Left kidney (tissue), 2 donors: ENCODE data around the gene AP2S1. TPM values are rescaled to one million over a fixed set of nuclear protein-coding genes. Genes with fewer than 3 reads are reported as not detected.
"Not testable (repeated sequence)": the region's sequence is repeated elsewhere in the genome, so short reads cannot be mapped to it uniquely, and the experiment has no call there.

Experiments
- DNase-seq: peaks from one replicate; pipeline ENCODE4 v3.0.0-alpha.2; 2013
- polyA plus RNA-seq: library from polyadenylated mRNA; unstranded; fragments of 120-200 nt; gene quantifications from one replicate; pipeline ENCODE4 v1.2.1, GENCODE V29; 2013; ENCODE audit not compliant: insufficient read length

Gene AP2S1
- polyA plus RNA-seq, 1 donor: 92.9 TPM

DNA sequence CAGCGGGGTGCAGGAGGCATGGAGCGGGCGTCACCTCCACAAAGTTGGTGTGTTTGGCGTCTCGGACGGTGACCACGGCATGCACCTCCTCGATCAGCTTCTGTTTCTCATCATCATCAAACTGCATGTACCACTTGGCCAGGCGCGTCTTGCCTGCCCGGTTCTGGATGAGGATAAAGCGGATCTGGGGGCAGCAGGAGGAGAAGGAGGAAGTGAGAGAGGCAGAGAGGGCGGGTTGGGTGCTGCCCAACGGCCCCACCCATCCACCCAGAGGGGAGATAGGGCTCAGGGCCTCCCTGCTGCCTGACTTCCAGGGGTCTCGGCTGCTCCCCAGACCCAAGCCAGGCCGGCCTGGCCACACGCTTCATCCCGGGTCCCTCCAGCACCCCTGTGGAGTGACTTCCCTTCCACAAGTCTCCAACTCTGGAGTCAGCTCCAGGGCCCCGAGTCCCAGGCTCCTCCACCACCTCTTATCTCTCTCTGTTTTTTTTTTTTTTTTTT lies 4.6 kb downstream of the AP2S1 start:
- DNase-seq: no peak

DNA sequence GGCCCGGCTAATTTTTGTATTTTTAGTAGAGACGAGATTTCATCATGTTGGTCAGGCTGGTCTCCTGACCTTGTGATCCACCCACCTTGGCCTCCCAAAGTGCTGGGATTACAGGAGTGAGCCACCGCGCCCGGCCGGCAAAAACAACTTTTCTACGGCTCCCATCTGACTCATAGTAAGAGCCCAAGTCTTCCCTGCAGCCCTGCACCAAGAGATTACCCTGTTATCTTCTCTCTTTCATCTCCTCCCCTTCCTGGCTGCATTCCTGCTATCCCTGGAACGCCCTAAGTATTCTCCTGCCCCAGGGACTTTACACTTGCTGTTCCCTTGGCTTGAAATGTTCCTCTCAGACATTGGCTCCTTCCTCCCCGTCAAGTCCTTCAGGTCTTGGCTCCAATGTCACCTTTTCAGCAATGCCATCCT lies 6.6 kb downstream of the AP2S1 start:
- DNase-seq: no peak

DNA sequence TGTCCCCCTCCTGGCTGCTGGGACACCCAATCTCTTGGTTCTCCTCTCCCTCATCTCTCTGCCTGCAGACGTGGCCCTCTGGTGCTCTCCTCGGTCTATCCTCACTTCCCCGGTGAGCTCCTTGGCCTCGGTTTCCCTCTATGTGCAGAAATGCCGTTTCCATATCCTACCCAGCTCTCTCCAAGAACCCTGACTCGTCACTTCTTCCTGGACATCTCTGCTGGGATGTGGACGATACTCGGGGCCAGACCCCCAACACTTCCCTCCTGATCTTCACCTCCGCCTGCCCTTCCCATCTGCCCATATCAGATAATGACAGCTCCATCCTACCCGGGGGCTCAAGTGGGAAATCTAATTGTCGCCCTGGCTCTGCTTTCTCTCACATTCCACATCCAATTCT lies 7.9 kb downstream of the AP2S1 start:
- no peak for DNase-seq

DNA sequence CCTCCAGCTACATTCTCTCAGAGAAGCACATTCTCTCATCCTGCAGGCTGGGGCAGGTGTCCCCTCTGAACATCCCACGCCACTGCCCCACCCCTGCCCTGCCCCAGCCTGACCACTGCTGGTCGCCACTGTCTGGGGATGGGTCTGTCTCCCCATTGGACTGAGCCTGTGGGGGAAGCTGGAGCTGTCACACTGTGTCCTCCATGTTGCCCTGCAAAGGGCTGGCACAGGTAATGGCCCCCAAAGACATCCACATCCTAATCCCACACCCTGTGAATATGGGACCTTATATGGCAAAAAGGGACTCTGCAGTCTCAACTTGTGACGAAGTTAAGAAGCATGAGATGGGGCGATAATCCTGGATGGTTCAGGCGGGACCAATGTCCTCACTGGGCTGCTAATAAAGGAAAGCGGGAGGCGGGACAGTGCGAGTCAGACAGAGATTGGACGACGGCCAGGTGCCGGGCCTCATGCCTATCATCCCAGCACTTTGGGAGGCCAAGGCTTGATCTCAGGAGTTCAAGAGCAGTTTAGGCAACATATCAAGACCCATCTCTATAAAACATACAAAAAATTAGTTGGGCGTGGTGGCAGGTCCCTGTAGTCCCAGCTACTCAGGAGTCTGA lies 9.1 kb downstream of the AP2S1 start:
- DNase-seq: no peak

DNA sequence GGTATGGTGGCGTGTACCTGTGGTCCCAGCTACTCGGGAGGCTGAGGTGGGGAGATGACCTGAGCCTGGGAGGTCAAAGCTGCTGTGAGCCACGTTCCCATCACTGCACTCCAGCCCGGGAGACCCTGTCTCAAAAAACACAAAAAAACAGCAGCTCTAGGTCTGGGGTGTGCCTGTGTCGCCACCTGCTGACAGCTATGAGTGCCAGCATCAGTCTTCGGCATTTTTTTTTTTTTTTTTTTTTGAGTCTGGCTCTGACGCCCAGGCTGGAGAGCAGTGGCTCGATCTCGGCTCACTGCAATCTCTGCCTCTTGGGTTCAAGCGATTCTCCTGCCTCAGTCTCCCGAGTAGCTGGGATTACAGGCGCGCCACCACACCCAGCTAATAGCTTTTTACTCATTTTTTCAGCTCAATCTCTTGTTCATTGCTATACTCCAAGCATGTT lies 10.1 kb downstream of the AP2S1 start:
- DNase-seq: peak; percentile 77

DNA sequence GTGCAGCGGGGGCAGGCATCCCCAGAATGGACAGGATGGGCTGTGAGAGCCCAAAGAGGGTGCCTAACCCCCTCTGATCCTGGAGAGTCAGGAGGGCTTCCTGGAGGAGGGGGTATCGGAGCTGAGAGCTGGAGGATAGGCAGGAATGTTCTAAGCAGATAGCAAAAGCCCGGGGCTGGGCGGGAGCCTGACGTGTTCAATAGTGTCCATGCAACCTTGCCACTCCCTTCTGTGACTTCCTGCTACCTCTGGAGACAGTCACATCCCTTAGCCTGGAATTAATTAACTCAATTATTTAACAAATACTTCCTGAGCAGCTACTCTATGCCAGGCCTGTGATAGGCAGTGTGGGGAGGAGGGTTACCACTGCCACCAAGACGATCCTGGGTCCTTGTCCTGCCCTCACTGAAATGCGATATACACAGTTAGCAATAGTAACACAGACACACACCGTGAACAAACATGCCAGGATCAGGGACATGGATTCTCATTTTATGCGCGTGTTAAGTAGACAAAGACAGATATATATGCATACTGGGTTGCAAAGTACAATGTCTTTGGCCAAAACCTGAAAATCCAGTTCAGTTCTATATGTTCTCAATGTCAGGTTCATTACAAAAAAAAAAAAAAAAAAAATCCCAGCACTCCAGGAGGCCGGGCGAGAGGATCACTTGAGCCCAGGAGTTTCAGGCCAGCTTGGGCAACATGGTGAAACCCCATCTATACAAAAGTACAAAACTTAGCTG lies 10.7 kb downstream of the AP2S1 start:
- DNase-seq: no peak

DNA sequence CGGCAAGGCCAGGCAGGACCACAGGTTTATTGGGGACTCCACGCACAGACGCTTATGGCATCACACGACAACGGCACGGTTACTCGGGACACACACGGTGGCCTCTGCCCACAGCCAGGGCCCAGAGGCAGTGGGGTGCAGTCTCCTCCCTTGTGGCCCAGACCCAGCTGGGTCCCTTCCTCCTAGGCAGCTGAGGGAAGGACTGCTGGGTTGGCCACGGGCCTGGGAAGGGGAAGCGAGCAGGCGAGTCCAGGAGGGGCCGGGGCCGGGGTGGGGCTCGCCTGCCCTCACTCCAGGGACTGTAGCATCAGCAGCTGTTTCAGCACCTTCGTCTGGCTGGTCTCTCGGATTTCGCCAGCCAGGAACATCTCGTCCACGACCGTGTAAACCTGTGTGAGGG lies 12.5 kb downstream of the AP2S1 start:
- no peak for DNase-seq

DNA sequence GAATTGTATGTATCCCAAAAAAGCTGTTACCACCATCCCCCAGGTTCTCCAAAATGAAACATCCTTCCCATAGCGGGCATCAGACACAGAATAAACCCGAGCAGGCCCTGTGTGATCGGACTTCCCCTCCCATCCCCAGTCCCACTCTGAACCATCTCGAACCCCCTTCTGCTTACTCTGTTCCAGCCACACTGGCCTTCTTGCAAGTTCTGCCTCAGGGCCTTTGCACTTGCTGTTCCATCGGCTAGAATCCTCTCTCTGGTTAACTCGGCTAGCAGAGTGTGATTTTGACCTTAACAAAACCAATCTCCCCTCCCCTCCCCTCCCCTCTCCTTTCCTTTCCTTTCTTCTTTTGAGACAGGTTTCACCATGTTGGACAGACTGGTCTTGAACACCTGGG lies 15.7 kb downstream of the AP2S1 start:
- DNase-seq: no peak

DNA sequence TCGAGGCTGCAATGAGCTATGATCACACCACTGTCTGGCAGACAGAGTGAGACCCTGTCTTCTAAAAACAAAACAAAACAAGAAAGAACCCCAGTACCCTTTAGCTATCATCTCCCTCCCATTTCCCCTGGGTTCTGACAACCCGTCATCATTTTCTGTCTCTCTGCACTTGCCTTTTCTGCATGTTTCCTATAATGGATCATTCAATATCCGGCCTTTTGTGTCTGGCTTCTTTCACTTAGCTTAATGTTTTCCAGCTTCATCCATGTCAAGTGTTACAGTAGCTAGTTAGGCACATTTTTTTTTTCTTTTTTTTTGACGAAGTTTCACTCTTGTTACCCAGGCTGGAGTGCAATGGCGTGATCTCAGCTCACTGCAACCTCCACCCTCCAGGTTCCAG lies 16.5 kb downstream of the AP2S1 start:
- DNase-seq: no peak

DNA sequence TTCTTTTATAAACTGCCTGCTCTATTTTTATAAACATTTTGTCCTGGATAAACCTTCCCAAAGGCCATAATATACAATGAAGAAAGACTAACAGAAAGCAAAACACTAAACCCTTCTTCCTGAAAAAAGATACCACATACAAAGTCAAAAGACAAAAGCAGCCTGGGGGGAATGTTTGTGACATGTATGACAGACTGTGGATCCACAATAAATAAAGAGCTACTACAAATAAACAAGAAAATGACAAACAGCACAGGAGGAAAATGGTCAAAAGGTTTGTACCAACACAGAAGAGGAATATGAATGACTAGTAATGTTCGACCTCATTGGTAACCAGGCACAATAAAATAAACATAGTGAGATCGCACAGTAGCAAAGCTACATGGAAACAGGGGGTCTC lies 19.8 kb downstream of the AP2S1 start:
- no peak for DNase-seq

DNA sequence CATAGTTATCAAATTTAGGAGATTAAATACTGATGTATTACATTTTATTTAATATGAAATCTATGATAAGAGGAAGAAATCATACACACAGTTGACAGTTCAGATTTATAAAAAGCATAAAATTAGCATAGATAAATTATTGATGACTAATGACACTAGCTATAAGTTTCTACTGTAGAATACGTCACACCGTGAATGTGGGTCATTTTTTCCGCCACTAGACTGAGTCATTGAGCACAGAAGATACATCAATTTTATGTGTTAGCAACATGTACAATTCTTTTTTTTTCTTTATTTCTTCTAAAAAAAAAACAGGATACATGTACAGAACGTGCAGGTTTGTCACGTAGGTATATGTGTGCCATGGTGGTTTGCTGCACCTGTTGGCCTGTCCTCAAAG lies 22.2 kb downstream of the AP2S1 start:
- DNase-seq: no peak

DNA sequence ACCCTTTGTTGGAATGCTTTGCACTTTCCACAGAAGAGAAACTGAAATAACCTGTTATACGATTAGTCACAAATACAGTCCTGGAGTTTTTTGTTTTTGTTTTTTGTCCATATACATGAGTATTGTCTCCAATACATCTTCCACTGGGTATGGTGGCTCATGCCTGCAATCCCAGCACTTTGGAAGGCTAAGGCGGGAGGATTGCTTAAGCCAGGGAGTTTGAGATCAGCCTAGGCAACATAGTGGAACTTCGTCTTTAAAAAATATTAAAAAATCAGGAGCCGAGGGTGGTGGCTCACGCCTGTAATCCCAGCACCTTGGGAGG lies 25.0 kb downstream of the AP2S1 start:
- no peak for DNase-seq

DNA sequence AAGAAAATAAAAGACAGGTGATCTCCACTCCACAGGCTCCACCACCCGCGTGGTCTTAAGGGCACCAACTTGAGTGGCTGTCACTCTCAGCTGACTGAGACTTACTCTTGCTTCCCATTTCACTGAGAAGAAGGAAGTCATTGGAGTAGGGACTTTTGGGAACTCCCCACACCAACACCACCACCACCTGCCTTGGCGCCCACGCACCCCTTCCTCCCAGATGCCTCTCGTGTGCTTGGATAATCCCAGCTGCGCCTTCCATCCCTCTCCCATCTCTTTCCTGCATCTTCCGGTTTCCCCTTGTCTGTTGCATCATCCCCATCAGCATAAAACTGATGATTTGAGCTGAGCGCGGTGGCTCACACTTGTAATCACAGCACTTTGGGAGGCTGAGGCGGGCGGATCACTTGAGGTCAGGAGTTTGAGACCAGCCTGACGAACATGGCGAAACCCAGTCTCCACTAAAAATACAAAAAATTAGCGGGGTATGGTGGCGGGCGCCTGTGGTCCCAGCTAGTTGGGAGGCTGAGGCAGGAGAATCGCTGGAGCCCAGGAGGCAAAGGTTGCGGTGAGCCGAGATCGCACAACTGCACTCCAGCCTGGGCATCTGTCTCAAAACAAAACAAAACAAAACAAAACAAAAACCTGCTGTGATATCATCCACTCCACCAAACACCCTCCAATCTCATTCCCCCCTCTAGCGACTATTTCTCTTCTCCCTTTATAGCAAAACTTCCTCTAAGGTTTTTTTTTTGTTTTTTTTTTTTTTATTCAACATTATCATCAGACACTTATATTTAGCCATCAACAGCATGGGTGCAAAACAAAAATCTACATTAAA lies 25.5 kb downstream of the AP2S1 start:
- DNase-seq: no peak

DNA sequence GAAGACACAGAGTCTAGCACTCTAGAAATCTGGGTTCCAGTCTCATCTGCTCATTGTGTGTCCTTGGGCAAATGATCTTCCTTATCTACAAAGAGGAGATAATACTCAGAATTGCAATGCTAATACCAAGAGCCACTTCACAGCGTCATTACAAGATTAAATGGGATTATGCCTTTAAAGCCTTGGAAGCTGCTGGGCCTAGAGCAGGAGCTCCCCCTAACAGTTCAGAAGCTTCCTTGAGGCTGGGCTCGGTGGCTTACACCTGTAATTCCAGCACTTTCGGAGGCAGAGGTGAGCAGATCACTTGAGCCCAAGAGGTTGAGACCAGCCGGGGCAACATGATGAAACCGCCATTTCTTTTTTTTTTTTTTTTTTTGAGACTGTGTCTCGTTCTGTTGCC lies 27.6 kb downstream of the AP2S1 start:
- no peak for DNase-seq

DNA sequence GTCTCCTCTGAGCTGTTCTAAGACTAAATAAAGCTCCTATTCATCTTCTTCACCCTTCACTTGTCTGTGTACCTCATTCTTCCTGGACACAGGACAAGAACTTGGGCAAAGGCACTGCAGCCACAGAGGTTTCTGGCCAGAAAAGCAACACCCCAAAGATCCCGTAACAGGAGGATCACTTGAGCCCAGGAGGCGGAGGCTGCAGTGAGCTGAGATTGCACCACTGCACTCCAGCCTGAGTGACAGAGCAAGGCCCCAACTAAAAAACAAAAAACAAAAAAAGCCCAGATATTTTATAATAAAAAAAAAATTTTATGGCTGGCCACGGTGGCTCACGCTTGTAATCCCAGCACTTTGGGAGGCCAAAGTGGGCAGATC lies 28.2 kb downstream of the AP2S1 start:
- DNase-seq: not testable (repeated sequence)

DNA sequence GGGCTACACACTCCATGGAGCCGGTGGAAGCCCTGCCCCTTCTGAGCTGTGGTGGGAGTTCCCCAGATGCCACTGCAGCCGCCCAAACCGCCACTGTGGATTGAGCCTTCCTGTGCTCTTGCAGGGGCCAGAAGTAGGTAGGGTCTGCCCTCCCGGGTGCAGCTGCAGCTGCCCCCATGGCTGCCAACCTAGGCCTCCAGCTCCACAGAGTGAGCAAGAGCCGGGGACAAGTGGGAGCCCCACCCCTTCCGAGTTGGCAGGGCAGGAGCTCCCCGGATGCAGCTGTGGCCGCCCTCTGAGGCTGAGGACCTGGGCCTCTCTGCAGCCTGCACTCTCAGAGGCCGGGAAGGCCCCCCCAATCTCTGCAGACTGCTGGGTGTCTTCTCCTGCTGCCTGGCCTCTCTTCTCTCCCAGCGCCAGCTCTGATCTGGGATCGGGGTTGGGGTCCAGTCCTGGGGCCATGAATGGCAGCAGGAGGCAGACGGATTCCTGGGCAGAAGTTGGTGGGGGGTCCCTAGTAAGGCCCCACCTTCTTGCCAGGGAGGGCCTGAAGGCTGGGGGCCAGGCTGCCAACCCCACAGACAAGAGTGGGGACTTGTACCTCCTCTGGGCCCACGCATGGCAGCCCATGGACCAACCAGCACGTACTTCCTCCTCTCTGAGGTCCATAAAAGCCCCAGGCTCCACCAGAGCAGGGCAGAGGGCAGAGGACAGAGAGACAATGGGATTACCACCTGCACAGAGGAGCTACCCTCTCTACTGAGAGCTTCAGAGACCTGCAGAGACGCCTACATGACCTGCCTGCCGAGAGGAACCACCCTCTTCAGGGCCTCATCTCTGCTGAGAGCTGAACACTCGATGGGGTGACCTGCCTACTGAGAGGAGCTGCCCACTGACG lies 28.9 kb downstream of the AP2S1 start:
- no peak for DNase-seq

DNA sequence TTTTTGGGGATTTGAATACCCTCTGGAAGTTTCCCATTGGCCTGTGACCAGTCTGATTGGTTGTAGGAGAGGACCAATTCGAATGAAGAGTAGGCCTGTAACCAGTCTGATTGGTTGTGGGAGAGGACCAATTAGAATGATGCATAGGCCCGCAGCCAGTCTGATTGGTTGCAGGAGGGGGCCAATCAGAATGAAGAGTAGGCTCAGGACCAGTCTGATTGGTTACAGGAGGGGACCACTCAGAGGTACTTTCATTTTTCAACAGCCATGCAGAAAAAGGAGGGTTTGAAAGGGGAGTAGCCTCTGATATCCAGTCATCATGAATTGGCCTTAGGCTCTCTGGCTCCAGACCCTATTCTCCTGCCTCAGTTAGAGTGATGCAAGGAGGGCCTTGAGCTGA lies 31.8 kb downstream of the AP2S1 start:
- no peak for DNase-seq

DNA sequence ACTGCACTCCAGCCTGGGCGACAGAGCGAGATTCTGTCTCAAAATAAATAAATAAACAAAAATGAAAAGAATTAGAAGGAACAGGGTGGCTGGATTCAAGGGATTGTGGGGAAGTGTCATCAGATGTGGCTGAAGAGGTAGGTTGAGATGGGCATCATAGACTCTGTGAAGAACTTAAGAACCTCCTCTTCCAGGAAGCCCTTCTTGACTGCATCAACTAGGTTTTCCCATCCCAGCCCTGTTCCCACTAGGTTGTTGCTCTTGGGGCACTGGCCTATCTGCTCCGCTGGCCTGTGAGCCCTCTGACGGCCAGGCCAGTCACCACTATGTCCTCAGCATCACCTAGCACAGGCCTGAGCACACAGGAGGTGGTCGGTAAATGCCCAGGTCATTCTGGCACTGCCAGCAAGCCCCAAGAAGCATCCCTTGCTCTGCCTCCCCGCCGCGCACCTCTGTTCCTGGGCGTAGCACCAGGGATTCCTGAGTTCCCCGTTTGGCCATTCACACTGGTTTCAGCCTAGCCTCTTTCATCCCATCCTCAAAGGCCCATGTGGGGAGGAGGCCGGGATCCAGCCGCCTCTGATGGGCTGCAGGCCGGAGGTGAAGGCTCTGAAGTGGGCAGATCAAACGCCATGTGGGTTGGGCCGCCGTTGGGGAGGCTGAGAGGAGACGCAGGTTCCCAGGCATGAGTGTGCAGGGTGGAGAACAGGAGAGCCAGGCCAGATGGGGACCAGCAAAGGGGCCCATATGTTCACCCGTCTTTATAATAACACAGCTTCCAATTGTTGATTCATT lies 34.6 kb downstream of the AP2S1 start:
- no peak for DNase-seq

DNA sequence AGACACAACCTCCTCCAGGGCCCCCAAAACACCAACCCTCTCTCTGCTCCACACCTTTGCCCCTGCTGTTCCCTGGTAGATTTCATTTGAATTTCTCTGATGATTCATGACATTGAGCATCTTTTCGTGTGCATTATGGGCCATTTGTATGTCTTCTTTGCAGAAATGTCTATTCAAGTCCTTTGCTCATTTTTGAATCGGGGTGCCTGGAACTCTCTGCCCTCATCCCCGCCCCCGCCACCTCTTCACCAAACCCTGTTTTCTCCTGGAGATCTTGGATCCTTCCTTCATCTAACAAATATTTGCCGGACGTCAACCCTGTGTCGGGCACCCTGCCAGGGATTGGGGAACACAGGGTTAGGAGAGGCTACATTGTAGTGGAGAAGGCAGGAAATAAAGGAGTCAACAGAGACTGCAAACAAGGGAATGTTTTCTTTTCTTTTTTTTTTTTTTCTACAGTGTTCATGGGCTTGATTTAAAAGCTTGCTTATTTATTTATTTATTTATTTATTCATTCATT lies 36.7 kb downstream of the AP2S1 start:
- peak; percentile 68 for DNase-seq

DNA sequence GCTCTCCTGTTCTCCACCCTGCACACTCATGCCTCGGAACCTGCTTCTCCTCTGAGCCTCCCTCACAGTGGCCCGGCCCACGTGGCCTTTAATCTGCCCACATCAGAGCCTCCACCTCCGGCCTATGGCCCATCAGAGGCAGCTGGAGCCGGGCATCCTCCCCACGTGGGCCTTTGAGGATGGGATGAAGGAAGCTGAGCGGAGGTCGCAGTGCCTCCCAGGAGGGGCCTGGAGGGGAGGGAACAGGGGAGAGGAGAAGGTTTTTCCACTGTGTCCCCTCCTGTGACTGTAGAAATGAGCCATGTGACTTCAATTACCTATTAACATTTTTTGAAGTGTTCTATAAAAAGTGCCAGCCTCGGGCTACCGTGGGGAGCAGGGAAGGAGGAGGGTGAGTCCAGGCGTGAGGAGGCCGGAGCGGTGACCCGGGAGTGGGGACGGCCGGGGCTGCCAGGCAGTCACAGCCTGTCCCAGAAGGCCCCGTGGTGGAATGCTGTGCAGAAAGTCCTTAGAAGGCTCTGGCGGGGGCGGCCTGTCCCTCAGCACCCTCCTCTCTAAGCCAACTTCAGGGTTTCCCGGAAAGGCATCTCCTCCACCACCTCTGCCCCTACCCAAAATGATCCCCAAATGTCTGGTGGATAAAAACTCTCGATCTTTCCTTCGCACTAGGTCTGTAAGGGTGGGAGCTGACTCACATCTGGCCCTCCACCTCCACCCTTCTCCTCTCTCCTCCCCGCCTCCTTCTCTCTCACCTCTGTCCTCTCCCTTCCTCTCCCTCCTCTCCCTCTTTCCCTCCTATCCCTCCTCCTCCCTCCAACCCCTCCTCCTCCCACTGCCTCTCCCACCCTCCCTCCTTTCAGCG lies 37.4 kb downstream of the AP2S1 start:
- DNase-seq: peak; percentile 34
